BJ (cell line): Measurements from ENCODE around the gene NGDN. TPM values are rescaled to one million over a fixed set of nuclear protein-coding genes. Genes with fewer than 3 reads are reported as not detected.

Source experiments
- CTCF ChIA-PET: fragments of 350-600 bp; formaldehyde crosslinking; extraction: SDS; loops from one replicate; lab custom pipeline; 2021; ENCODE audit warnings: antibody characterized with exemption, inconsistent platforms; lab: Yijun Ruan, JAX
- POLR2A ChIA-PET: fragments of 300-600 bp; sonication (Branson Sonifier 250); formaldehyde crosslinking; extraction: SDS; loops from one replicate; lab custom pipeline; 2021; ENCODE audit warnings: antibody characterized with exemption; lab: Charles Lee
- DNase-seq: peaks from one replicate; pipeline ENCODE4 v3.0.0-alpha.2; 2011; ENCODE audit warnings: low read depth
- H3K27me3 ChIP-seq: 2 replicates; pipeline ENCODE4 v1.6.0; 2011; ENCODE audit warnings: low read length; ENCODE audit not compliant: control insufficient read depth, insufficient read depth
- H3K36me3 ChIP-seq: 2 replicates; pipeline ENCODE4 v1.5.1; 2011; ENCODE audit warnings: low read length; ENCODE audit not compliant: control insufficient read depth, insufficient read depth
- H3K4me3 ChIP-seq: 2 replicates; pipeline ENCODE4 v1.5.1; 2011; ENCODE audit warnings: low read depth, mild to moderate bottlenecking, control low read depth, low read length
- polyA plus RNA-seq: library from polyadenylated mRNA; depleted of rRNA; stranded (reverse); fragments of >200 nt; gene quantifications from 2 replicates; pipeline ENCODE4 v1.2.3, GENCODE V29; 2011
- TF ChIP-seq, protein P1 (sequence below): IDR thresholded peaks from 2 replicates; pipeline ENCODE4 v1.5.1; 2011; ENCODE audit warnings: low read depth, mild to moderate bottlenecking, control low read depth, inconsistent platforms, low read length, moderate library complexity; ENCODE audit not compliant: insufficient read depth

The NGDN gene
- polyA plus RNA-seq, 1 experiment, result 34.5 TPM

DNA sequence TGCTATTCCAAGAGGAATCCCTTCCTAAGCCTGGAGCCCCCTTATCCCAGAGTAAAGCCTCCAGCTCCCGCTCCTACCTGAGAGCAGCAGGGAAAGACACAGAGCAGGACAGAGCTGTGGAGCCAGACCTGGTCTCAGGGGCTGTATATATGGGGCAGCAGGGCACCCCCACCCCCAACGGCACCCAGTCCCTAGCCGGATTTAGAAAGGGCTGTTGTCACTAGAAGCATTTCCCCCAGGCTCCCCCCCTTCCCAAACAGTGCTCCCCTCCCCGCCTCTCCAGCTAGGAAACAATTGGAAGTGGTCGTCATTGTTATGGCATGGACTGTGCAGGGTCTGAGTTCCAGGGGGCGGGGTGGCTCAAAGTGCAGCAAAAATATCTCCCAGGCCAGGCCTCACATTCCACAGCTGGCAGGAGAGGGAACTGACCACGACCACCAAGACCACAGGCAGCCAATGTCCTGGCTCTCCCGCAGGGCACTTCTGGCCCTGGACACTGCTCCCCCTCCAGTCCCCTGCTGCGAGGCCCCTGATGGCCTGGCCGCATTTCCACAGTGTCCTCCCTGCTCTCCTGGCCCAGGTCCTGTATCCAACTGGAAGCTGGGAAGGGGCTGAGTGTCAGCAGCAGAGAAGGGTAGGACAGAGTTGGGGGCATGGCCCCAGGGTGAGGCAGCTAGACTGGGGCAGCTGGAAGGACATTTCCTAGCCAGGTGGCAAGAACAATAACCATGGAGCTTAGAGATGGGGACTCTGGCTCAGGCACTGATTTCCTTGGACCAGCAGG lies 33.8 kb upstream of the NGDN start, which contains the start of gene MYH7:
Gene MYH7 (minus strand): TSS at position 118 of the 784 bp plus-strand sequence. CDS start 1,928 bp downstream, outside the sequence.
- H3K4me3 ChIP-seq, result no peak within 1 kb of the TSS
- TF ChIP-seq, protein P1, sequence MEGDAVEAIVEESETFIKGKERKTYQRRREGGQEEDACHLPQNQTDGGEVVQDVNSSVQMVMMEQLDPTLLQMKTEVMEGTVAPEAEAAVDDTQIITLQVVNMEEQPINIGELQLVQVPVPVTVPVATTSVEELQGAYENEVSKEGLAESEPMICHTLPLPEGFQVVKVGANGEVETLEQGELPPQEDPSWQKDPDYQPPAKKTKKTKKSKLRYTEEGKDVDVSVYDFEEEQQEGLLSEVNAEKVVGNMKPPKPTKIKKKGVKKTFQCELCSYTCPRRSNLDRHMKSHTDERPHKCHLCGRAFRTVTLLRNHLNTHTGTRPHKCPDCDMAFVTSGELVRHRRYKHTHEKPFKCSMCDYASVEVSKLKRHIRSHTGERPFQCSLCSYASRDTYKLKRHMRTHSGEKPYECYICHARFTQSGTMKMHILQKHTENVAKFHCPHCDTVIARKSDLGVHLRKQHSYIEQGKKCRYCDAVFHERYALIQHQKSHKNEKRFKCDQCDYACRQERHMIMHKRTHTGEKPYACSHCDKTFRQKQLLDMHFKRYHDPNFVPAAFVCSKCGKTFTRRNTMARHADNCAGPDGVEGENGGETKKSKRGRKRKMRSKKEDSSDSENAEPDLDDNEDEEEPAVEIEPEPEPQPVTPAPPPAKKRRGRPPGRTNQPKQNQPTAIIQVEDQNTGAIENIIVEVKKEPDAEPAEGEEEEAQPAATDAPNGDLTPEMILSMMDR, result no peak
- DNase-seq, result no peak

DNA sequence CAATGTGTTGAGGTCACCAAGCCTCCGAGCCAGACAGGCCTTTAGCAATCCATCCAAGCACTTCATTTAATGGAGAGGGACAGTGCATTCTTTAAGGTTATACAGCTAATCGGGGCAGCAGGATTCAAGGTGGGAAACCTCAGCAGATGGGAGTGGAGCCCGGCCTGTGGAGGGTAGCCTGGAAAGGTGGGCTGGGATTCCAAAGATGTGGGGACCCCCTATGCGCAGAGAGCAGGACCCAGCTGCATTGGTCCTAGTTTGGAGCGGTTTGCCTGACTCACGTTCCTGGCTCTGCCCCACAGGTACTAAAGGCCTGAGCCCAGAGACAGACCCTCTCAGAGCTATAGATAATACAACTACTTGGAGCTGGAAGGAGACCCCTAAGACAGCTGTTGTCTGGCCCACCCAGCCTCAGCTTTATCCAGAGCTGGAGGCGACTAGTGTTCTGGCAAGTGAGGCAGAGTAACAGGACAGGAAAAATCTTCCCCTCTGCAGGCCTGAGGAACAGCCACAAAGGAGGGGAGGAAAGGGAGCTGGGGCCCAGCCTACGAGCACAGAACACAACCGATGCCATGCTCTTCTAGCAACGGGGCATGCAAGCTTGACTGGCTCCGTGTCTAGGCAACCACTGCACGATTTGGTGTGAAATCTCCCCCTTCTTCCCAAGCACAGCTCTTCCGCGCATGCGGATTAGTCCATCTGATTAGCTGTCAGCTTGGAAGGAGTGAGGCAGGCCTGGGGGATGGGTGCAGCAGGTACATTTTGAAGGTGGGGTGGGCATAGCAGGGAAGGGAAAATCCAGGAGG lies 33.0 kb upstream of the NGDN start:
- TF ChIP-seq, protein P1, result no peak
- Histone ChIP-seq H3K27me3 (peaks cover 7% of the 10 kb centered on the region; the same call in 1 of the 2 replicates), H3K36me3 (no peaks in the 10 kb centered on the region), H3K4me3 (no peak overlapping the region)
- CTCF ChIA-PET, result interaction anchor here (0.6 to 1.8 kb wide), 3 partner anchors 9 to 154 kb away, joined by 3 to 4 read pairs (median 3); no protein-coding TSS in a partner anchor
- POLR2A ChIA-PET, result no interaction called here
- DNase-seq, result no peak

More for the DNA sequence above, 33.8 kb upstream of the NGDN start, which contains the start of gene MYH7:
- no peaks in the 10 kb centered on the region for H3K36me3 ChIP-seq
- POLR2A ChIA-PET, result no interaction called here
- CTCF ChIA-PET, result interaction anchor here (1.2 to 1.8 kb wide), 2 partner anchors 8 to 15 kb away, joined by 3 to 4 read pairs; no protein-coding TSS in a partner anchor
- peaks cover 8% of the 10 kb centered on the region; the same call in 1 of the 2 replicates for H3K27me3 ChIP-seq

DNA sequence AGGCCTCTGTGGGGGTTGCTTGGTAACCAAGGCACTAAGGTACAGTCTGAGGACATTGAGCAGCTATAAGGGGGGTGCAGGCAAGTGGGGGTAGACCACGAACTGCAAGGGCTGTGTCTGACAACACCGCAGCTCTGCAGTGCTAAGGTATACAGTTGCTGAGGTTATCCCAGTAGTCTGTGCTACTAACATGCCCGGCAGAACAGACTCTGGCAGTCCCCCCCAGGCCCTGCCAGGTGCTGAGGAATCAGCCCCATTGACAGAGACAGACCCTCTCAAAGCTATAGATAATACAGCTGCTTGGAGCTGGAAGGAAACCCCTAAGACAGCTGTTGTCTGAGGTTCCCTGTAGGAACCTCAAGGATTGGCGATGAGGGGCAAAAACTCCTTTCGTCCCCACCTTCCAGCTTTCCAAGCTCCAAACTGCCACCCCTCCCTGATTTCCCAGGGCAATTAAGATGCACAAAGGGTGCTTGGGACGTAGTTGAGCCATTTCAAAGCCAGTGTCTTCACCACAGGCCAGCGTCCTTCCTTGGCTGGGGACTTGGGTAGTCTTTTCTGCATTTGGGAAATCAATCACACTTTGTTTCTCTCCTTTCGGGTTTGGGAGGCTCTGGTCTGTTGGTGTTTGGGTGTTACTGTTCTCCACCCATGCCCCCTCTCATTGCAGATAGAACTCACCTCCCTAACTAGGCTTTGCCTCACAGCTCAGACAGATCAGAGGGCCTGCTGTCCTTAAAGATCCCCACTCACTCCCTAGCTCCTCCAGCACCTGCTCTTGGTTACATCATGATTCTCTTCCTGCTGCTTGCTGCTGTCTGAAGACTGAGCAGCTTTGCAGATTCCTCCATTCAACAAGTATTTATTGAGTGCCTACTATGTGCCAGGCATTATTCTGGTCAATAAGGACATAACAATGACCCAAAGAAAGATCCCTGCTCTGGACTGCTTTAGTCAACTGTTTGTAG lies 32.1 kb upstream of the NGDN start:
- POLR2A ChIA-PET, result no interaction called here
- Histone ChIP-seq H3K4me3 (no peak overlapping the region), H3K36me3 (no peaks in the 10 kb centered on the region), H3K27me3 (peaks cover 7% of the 10 kb centered on the region; the same call in 1 of the 2 replicates)
- CTCF ChIA-PET, result interaction anchor here (0.6 to 1.8 kb wide), 3 partner anchors 10 to 153 kb away, joined by 3 to 4 read pairs (median 3); no protein-coding TSS in a partner anchor
- no peak for DNase-seq
- TF ChIP-seq, protein P1, result no peak

DNA sequence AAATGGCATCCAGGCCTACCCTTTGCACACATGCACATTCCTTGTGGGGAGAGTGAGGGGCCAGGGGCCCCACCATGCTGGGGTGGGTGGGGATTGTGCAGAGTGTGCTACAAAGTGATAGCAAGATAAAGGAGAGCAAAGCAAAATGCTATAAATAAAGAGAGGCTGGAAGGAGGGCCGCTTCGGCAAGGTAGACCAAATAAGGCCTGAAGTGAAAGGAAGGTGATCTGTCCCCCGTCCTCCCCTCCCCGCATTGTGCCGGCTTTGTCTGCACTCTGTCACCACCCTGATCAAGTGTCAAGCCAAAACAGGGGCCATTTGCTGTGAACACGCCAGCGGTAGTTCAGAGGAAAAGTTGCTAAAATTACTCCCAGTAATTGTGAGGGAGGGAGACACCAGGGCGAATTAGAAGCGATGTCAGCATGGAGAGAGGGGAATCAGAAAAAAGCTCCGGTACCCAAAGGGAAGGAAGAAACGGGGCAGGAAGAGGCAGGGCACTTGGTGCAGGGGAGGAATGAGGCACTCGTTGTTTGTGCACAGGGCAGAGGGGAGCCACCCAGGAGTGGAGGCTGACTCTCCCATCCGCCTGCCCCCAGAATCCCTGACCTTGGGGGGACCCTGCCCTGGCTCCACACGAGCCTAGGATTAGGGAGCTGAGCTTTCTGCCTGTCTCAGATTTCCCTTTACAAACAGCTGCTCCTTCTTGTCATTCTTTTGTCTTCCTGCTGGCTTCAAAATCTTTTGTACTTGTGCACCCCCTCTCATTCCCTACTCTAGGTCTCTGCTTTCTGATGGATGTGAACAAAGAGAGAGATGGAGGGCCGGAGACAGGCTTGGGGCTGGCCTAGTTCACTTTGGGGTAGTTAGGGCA lies 31.2 kb upstream of the NGDN start:
- CTCF ChIA-PET, result no interaction called here
- POLR2A ChIA-PET, result no interaction called here

More for the DNA sequence above, 31.2 kb upstream of the NGDN start:
- DNase-seq, result no peak
- TF ChIP-seq, protein P1, result no peak
- H3K4me3 ChIP-seq, result no peak overlapping the region
- H3K36me3 ChIP-seq, result no peaks in the 10 kb centered on the region
- peaks cover 4% of the 10 kb centered on the region; the same call in 1 of the 2 replicates for H3K27me3 ChIP-seq
